ENCODE data around the gene PPM1H. TPM values are rescaled to one million over a fixed set of nuclear protein-coding genes. Genes with fewer than 3 reads are reported as not detected.

PPM1H gene
- total and polyA plus RNA-seq, 2 donors (not counting 1 experiment from before 2014, with no cell fraction given): 0.01 TPM; not detected in 1

DNA sequence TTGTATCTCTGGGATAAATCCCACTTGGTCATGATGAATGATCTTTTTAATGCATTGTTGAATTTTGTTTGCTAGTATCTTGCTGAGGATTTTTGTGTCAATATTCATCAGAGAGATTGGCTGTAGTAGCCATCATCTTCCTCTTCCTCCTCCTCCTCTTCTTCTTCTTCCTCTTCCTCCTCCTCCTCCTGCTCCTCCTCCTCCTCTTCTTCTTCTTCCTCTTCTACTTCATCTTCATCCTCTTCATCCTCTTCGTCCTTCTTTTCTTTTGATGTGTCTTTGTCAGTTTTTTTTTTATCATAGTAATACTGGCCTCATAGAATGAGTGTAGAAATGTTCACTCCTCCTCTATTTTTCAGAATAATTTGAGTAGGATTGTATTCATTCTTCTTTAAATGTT, 15.4 kb upstream of the PPM1H start:
- ChIA-PET POLR2A (no interaction called here), CTCF (no interaction called here)
- Mint-ChIP-seq H3K9me3 (ENCODE audit: insufficient read depth) (no peaks in the 10 kb centered on the region), H3K4me1 (no peaks in the 10 kb centered on the region), H3K27ac (no peak overlapping the region), H3K27me3 (no peaks in the 10 kb centered on the region), H3K4me3 (no peak overlapping the region)
- no peaks in the 10 kb centered on the region for H4K20me1 ChIP-seq (ENCODE audit: control insufficient read depth, insufficient read depth, low read length, poor library complexity, severe bottlenecking)
- H2AFZ ChIP-seq (ENCODE audit: insufficient read depth, low read depth, low read length, poor library complexity, severe bottlenecking): no peak overlapping the region
- intact Hi-C loops (cut with micrococcal nuclease): no loop called here
- H3K27ac ChIP-seq (ENCODE audit: low read length in 2 of 2): no peak overlapping the region
- H3K4me2 ChIP-seq (replicated peaks; ENCODE audit: low read depth, low read length, poor library complexity, severe bottlenecking): no peak overlapping the region
- no CpG with 5 or more reads among the region's 1 CpG for WGBS (ENCODE audit: insufficient coverage)
- TF ChIP-seq EZH2 (IDR thresholded peaks at IDR 0.05; ENCODE audit: borderline replicate concordance, insufficient read depth, low read depth, low read length, poor library complexity, severe bottlenecking): no peak
- TF ChIP-seq, protein P1, sequence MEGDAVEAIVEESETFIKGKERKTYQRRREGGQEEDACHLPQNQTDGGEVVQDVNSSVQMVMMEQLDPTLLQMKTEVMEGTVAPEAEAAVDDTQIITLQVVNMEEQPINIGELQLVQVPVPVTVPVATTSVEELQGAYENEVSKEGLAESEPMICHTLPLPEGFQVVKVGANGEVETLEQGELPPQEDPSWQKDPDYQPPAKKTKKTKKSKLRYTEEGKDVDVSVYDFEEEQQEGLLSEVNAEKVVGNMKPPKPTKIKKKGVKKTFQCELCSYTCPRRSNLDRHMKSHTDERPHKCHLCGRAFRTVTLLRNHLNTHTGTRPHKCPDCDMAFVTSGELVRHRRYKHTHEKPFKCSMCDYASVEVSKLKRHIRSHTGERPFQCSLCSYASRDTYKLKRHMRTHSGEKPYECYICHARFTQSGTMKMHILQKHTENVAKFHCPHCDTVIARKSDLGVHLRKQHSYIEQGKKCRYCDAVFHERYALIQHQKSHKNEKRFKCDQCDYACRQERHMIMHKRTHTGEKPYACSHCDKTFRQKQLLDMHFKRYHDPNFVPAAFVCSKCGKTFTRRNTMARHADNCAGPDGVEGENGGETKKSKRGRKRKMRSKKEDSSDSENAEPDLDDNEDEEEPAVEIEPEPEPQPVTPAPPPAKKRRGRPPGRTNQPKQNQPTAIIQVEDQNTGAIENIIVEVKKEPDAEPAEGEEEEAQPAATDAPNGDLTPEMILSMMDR (IDR thresholded peaks at IDR 0.05): no peak
- no peaks in the 10 kb centered on the region for H3K79me2 ChIP-seq (ENCODE audit: control insufficient read depth, insufficient read depth, low read length)
- no peak overlapping the region for H3K9ac ChIP-seq (ENCODE audit: low read length)
- H3K36me3 ChIP-seq (replicated peaks in 1 of 2; ENCODE audit: control extremely low read depth in 1 of 2, control insufficient read depth in 1 of 2, extremely low read depth in 1 of 2, insufficient read depth in 2 of 2, low read length in 1 of 2): no peaks in the 10 kb centered on the region
- H3K4me1 ChIP-seq (ENCODE audit: control insufficient read depth in 2 of 2, insufficient read depth in 2 of 2, low read length in 2 of 2): no peaks in the 10 kb centered on the region
- no peaks in the 10 kb centered on the region for H3K27me3 ChIP-seq (replicated peaks in 1 of 4; ENCODE audit: control extremely low read depth in 1 of 4, control insufficient read depth in 3 of 4, insufficient read depth in 4 of 4, low read length in 3 of 4)
- DNase-seq (no peak), ATAC-seq (ENCODE audit: low read depth) (no peak)
- no peaks in the 10 kb centered on the region for H3K9me3 ChIP-seq (ENCODE audit: control extremely low read depth in 1 of 3, control insufficient read depth in 2 of 3, insufficient read depth in 1 of 3, low read length in 2 of 3)
- no peak overlapping the region for H3K4me3 ChIP-seq (ENCODE audit: control extremely low read depth in 1 of 5, extremely low read depth in 1 of 5, insufficient read depth in 1 of 5, low read depth in 2 of 5, low read length in 4 of 5)

DNA sequence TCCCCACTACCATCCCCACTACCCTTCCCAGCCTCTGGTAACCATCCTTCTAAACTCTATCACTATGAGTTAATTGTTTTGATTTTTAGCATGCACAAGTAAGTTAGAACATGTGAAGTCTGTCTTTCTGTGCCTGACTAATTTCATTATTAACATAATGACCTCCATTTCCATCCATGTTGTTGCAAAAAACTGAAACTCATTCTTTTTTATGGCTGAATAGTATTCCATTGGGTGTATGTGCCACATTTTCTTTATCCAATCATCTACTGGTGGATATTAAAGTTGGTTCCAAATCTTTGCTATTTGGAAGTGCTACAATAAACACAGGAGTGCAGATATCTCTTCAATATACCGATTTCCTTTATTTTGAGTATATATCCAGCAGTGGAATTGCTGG, 13.2 kb upstream of the PPM1H start:
- ATAC-seq (ENCODE audit: low read depth): no peak
- no peak for DNase-seq
- no peaks in the 10 kb centered on the region for H3K36me3 ChIP-seq (replicated peaks in 1 of 2; ENCODE audit: control extremely low read depth in 1 of 2, control insufficient read depth in 1 of 2, extremely low read depth in 1 of 2, insufficient read depth in 2 of 2, low read length in 1 of 2)
- H3K79me2 ChIP-seq (ENCODE audit: control insufficient read depth, insufficient read depth, low read length): no peaks in the 10 kb centered on the region
- Mint-ChIP-seq H3K4me1 (no peaks in the 10 kb centered on the region), H3K27me3 (peaks cover 10% of the 10 kb centered on the region), H3K9me3 (ENCODE audit: insufficient read depth) (no peaks in the 10 kb centered on the region), H3K27ac (no peak overlapping the region), H3K4me3 (no peak overlapping the region)
- ChIA-PET CTCF (no interaction called here), POLR2A (no interaction called here)
- no peak overlapping the region for H3K4me2 ChIP-seq (replicated peaks; ENCODE audit: low read depth, low read length, poor library complexity, severe bottlenecking)
- TF ChIP-seq, protein P1 (IDR thresholded peaks at IDR 0.05): no peak
- no peak for TF ChIP-seq EZH2 (IDR thresholded peaks at IDR 0.05; ENCODE audit: borderline replicate concordance, insufficient read depth, low read depth, low read length, poor library complexity, severe bottlenecking)
- H4K20me1 ChIP-seq (ENCODE audit: control insufficient read depth, insufficient read depth, low read length, poor library complexity, severe bottlenecking): no peaks in the 10 kb centered on the region
- peaks cover 0 to 6% (median 0%) of the 10 kb centered on the region in 4 experiments for H3K27me3 ChIP-seq (replicated peaks in 1 of 4; ENCODE audit: control extremely low read depth in 1 of 4, control insufficient read depth in 3 of 4, insufficient read depth in 4 of 4, low read length in 3 of 4)
- no peak overlapping the region for H3K4me3 ChIP-seq (ENCODE audit: control extremely low read depth in 1 of 5, extremely low read depth in 1 of 5, insufficient read depth in 1 of 5, low read depth in 2 of 5, low read length in 4 of 5)
- H3K9me3 ChIP-seq (ENCODE audit: control extremely low read depth in 1 of 3, control insufficient read depth in 2 of 3, insufficient read depth in 1 of 3, low read length in 2 of 3): no peaks in the 10 kb centered on the region
- H2AFZ ChIP-seq (ENCODE audit: insufficient read depth, low read depth, low read length, poor library complexity, severe bottlenecking): no peak overlapping the region
- H3K4me1 ChIP-seq (ENCODE audit: control insufficient read depth in 2 of 2, insufficient read depth in 2 of 2, low read length in 2 of 2): no peaks in the 10 kb centered on the region
- H3K27ac ChIP-seq (ENCODE audit: low read length in 2 of 2): no peak overlapping the region
- no CpG with 5 or more reads among the region's 1 CpG for WGBS (ENCODE audit: insufficient coverage)
- intact Hi-C loops (cut with micrococcal nuclease): no loop called here
- no peak overlapping the region for H3K9ac ChIP-seq (ENCODE audit: low read length)

Data from B cell (primary cell).